ENCODE data around the gene ATP2C2.
A peak's percentile ranks its signal among the peaks of the same experiment; 100 is the strongest.
"Not testable (repeated sequence)": the region's sequence is repeated elsewhere in the genome, so short reads cannot be mapped to it uniquely, and the experiment has no call there.

Gene ATP2C2

GRCh38 chr16:84369105-84369504 lies 767 bp downstream of the ATP2C2 start:
- no peak for DNase-seq

DNA sequence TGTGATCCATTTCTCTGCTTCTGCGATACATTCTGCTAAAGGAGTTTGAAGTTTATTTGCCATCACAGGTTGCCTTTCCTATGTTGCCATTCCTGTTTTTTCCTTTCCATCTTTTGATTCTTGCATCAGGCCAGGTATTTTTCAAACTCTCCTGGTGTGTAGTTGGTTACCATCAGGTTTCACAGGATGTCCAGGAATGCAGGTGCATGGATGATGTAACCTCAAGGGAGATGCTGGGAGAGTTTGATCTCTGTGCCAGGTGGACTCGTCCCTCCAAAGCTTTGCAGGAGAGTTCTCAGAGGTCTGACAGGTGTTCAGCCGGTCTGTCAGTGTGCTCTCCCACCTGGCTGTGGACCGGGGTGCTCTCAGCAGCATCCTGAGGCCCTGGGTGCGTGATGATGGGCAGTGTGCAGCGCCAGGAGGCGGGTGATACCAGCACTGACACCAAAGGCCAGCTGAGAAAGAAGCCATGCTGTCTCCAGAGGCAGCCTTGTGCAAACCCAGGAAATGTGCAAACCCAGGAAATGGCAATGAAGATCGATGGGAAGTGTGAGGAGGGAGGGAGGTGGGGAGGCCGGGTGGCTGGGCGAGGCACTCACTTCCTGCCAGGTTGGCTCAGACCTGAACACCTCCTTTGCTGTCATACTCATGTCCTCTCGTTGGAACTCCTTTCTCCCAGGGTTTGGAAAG lies 1.7 kb downstream of the ATP2C2 start:
- DNase-seq = peak in 1 of 2 experiments; percentile 6

- DNase-seq = no peak
Observed at GRCh38 chr16:84370723-84371552, 2.6 kb downstream of the ATP2C2 start.

DNA sequence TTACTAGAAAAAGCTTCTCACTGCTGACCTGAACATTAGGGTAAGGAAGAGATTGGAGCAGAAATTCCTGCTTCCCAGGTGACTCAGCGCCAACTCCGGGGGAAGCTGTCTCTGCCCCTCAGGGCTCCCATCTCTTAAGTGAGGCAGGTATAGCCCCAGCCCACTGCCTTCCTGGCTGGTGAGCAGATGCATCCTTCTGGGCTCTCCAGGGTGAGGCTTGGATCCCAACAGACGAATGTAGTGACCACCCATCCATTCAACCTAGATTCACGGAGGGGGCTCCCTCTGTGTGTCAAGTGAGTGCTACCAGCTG lies 3.2 kb downstream of the ATP2C2 start:
- no peak for DNase-seq

DNA sequence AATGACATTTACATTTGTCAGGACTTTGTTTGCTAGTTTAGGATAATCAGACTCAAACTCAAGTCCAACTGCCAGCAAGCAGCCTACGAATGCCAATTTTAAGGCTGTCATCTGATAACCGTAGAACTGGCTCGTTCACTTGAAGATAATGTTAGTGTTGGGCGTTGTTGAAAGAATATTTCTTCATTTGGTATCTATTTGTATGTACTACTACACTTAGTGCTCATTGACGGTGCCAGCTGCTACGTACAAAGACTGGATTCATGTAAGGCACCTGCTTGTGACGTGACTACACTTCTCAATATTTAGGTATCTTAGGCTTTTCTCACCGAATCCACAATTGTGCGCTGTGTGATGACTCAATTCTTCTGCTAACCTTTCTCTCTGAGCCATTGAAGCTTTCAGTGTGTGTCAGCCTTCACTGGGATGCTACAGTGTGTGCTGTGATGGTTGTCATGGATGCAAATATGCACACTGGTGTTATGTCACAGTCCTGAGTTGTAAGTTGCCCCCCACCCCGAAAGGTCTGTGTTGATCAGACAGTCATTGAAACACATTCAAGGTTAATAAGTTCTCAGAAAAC lies 5.7 kb downstream of the ATP2C2 start:
- no peak for DNase-seq

GRCh38 chr16:84378099-84378498 lies 9.8 kb downstream of the ATP2C2 start:
- DNase-seq = no peak

DNA sequence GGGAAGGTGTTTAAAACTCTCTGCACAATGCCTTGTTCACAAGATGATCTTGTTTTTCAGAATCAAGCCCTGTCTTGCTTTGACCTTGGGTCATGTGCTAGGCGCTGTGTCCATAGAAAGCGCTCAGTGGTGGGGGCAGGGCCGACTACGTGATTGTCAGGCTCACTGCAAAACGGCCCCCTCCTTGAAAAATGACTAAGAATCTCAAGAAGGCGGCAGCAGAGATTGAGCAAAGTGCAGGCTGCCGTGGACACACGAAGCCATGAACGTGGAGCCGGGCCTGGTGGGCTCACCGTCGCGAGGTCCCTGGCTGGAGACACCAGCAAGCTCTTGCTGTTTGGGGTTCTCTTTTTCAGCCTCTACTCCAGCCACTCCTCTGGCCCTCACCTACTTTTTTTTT lies 10.2 kb downstream of the ATP2C2 start:
- no peak for DNase-seq

- DNase-seq = no peak
Observed at GRCh38 chr16:84379008-84379708, 10.8 kb downstream of the ATP2C2 start.

DNA sequence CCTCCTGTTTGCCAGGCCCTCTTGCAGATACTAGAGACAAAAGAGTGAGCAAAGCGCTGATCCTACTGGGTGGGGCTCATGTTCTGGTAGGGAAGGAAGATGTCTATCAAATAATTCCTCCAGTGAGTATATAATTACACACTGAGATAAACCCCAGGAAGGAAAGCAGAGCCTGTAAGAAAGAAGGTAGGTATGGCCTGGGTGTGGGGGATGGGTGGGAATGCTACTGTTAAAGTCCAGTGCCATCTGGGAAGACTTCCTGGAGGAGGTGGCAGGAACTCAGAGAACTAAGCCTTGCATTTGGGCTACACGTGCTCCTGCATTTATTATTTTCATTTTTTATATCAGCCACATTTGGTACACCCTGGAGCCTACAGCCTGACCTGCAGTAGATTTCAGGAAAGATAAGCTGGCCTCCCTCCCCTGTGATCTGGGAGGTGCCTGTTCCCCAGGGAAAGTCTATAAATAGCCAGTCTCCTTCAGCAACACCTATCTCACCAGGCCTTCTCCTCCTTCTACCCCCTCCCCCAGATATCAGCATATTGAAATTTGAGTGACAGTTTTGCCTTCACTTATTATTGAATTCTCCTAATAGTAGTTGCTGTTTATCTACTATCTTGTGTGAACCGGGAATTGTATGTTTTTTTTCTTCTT lies 11.5 kb downstream of the ATP2C2 start:
- no peak for DNase-seq

GRCh38 chr16:84380405-84380804 lies 12.1 kb downstream of the ATP2C2 start:
- no peak for DNase-seq

DNA sequence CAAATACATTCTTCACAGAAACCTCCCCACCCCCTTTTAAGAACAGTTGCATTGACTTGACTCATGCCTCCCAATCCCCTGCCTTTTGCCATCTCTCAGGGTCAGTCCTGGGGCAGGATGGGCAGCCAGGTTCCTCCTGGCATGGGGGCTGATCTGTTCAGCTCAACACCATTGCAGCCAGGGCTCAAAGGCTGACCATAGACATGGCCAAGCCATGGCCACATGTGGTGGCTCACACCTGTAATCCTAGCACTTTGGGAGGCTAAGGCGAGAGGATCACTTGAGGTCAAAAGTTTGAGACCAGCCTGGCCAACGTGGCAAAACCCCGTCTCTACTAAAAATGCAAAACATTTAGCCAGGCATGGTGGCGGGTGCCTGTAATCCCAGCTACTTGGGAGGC lies 14.1 kb downstream of the ATP2C2 start:
- no peak for DNase-seq

- no peak for DNase-seq
Observed at GRCh38 chr16:84383106-84383505, 14.8 kb downstream of the ATP2C2 start.

DNA sequence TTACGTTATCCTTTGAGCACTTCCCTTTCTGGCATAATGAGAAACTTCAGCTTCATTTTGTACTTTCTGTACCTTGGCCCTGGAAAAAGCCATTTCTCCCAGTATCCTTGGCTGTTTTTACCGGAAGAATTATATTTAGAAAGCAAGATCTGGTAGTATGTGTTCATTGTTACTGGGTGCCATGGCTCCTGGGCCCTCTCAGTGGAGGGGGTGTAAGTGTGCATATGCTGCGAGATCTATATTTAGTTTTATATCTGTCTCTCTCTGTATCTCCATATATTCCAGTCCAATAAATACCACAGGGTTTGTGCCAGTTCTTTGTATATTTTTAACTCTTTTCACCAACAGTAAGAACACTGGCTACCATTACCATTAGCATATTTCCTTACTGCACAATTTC lies 17.7 kb downstream of the ATP2C2 start:
- DNase-seq = no peak

GRCh38 chr16:84387021-84387420 lies 18.7 kb downstream of the ATP2C2 start:
- no peak for DNase-seq

DNA sequence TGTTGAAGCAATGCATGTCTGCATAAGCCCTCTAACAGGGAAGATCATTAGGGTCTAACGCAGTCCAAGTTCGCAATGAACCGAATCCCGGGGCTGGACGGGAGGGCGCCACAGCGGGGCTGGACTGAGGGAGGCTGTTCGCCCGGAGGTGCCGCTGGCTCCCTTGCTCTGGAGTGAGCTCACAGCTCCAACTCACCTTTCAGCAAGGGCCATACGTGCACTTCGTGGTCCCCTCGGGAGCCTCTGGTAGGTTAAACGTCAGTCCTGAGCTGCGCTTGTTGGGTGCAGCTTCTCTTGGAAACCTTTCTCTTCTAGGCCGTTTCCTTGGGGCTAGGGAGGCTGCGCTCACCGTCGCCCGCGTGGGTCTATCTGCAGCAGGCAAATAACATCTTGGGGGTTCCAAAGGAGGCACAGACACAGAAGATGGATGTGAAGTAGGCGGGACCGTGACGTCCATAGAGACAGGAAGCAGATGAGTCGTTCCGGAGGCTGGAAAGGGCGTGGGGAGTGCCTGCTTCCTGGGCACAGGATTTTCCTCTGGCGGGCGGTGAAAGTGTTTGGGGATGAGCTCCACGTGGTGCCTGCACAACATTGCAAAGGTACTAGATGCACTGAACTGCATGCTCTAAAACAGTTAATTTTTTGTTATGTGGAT lies 21.9 kb downstream of the ATP2C2 start:
- no peak for DNase-seq

- DNase-seq = no peak
Observed at GRCh38 chr16:84391151-84392030, 23.1 kb downstream of the ATP2C2 start.

GRCh38 chr16:84392031-84392360 lies 23.7 kb downstream of the ATP2C2 start:
- no peak for DNase-seq

DNA sequence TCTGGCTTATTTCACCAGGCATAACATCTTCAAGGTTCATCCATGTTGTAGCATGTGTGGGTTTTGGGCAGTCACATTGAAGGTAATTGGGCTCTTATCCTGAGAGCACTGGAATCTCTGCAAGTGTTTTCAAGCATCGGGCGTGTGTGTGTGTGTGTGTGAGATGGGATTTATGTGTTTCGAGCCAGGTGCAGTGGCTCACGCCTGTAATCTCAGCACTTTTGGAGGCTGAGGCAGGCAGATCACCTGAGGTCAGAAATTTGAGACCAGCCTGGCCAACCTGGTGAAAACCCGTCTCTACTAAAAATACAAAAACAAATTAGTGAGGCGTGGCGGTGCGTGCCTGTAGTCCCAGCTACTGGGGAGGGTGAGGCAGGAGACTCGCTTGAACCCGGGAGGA lies 27.7 kb downstream of the ATP2C2 start:
- DNase-seq = not testable (repeated sequence)

DNA sequence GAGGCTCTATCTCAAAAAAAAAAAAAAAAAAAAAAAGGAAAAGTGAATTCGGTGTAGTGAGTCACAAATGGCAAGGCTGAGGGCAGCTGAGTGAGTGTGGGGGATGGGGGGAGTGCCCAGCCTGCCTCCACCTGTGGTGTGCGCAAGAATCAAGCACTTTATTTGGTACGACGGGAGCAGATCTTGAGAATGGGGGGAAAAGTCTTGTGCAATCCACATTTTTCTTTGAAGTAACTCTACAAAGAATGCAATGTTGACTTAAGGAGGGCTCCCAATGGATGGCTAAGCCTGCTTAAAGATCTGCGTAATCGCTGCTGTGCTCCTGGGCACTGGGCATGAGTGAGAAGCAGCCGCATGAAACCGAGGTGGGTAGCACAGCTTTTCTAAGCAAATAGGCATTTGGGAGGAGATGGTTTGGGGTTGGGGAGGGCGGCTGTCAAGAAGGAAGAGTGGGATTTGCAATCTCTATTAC lies 28.2 kb downstream of the ATP2C2 start:
- DNase-seq = no peak

- DNase-seq = no peak
Observed at GRCh38 chr16:84397090-84397489, 28.8 kb downstream of the ATP2C2 start.

DNA sequence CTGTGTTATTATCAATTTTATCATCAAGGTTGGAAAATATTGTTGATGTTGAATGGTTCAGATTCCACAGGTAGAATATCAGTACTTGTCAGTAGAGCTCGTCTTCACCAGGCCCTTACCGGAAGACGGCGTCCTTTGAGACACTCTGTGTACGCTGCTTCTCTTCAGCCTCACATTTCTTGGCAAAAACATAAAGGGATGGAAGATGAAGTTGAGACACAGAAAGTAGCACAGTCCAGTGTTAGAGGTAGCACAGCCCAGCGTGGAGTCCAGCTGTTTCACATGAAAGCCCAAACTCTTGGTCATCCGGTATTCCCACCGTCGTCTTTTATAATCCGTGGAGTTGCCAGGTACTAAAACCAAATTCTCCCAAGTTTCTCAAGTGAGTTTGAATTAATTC lies 30.4 kb downstream of the ATP2C2 start:
- DNase-seq = no peak

DNA sequence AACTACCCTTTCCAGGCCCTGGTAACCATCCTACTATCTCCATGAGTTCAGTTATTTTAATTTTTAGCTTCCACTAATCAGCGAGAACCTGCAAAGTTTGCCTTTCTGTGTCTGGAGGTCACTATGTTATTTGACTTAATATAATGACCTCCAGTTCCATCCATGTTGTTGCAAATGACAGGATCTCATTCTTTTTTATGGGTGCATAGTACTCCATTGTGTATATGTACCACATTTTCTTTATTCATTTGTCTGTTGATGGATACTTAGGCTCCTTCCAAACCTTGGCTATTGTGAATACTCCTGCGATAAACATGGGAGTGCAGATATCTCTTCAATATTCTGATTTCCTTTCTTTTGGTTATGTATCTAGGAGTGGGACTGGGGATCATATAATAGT lies 31.6 kb downstream of the ATP2C2 start:
- DNase-seq = not testable (repeated sequence)
